Measurements from ENCODE around the gene F7. TPM values are rescaled to one million over a fixed set of nuclear protein-coding genes. Genes with fewer than 3 reads are reported as not detected.

Gene F7
- total RNA-seq, 1 experiment from 2014 or later = 0.26 TPM

DNA sequence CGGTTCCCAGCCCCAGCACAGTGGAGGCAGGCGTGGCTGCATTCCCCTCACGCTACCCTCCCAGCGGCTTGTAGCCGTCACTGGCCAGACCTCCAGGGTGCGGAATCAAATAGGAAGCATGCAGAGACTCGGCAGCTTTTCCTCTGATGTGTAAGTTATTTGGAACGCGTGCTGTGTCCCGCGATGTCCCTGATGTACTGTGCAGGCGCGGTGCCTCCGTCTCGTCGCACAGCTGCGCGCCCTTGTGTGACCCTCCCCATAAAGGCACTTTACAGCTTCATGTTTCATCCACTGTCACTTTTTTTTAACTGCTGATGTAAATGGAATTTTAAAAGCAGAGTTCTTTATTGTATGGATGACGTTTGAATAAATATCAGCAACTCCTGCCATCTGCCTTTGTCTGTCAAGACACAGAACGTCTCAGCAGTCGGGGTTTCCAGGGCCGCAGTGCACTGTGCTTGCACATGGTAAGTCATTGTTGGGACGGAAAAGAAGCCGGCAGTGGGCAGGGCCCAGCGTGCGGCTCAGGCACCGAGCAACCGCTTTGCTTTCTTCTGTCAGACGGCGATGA, 7.3 kb upstream of the F7 start:
- peaks cover 3% of the 10 kb centered on the region; the same call in 1 of the 2 replicates for H3K4me1 Mint-ChIP-seq
- no peak overlapping the region for H3K4me3 Mint-ChIP-seq
- DNase-seq (ENCODE audit: low spot score) = no peak
- H3K36me3 Mint-ChIP-seq = no peaks in the 10 kb centered on the region
- H3K27ac Mint-ChIP-seq = peak overlapping the region; percentile 30
- ATAC-seq = no peak
- no peaks in the 10 kb centered on the region for H3K9me3 Mint-ChIP-seq
- ChIA-PET POLR2A (no interaction called here), CTCF (interaction anchor here (1.2 to 1.4 kb wide), 2 partner anchors 8 to 69 kb away, joined by 4 to 5 read pairs; no protein-coding TSS in a partner anchor)
- no peaks in the 10 kb centered on the region for H3K27me3 Mint-ChIP-seq (ENCODE audit: low read depth)
- TF ChIP-seq, protein P1, sequence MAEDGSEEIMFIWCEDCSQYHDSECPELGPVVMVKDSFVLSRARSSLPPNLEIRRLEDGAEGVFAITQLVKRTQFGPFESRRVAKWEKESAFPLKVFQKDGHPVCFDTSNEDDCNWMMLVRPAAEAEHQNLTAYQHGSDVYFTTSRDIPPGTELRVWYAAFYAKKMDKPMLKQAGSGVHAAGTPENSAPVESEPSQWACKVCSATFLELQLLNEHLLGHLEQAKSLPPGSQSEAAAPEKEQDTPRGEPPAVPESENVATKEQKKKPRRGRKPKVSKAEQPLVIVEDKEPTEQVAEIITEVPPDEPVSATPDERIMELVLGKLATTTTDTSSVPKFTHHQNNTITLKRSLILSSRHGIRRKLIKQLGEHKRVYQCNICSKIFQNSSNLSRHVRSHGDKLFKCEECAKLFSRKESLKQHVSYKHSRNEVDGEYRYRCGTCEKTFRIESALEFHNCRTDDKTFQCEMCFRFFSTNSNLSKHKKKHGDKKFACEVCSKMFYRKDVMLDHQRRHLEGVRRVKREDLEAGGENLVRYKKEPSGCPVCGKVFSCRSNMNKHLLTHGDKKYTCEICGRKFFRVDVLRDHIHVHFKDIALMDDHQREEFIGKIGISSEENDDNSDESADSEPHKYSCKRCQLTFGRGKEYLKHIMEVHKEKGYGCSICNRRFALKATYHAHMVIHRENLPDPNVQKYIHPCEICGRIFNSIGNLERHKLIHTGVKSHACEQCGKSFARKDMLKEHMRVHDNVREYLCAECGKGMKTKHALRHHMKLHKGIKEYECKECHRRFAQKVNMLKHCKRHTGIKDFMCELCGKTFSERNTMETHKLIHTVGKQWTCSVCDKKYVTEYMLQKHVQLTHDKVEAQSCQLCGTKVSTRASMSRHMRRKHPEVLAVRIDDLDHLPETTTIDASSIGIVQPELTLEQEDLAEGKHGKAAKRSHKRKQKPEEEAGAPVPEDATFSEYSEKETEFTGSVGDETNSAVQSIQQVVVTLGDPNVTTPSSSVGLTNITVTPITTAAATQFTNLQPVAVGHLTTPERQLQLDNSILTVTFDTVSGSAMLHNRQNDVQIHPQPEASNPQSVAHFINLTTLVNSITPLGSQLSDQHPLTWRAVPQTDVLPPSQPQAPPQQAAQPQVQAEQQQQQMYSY (CRISPR knock-in tag; IDR thresholded peaks at IDR 0.05) = no peak
- TF ChIP-seq SOX15 (CRISPR knock-in tag; IDR thresholded peaks at IDR 0.05) (no peak), GTF2I (CRISPR knock-in tag; conservative IDR thresholded peaks at IDR 0.05) (no peak)
- TF ChIP-seq, protein P2, sequence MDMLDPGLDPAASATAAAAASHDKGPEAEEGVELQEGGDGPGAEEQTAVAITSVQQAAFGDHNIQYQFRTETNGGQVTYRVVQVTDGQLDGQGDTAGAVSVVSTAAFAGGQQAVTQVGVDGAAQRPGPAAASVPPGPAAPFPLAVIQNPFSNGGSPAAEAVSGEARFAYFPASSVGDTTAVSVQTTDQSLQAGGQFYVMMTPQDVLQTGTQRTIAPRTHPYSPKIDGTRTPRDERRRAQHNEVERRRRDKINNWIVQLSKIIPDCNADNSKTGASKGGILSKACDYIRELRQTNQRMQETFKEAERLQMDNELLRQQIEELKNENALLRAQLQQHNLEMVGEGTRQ (CRISPR knock-in tag; IDR thresholded peaks at IDR 0.05) = no peak
- TF ChIP-seq, protein P3, sequence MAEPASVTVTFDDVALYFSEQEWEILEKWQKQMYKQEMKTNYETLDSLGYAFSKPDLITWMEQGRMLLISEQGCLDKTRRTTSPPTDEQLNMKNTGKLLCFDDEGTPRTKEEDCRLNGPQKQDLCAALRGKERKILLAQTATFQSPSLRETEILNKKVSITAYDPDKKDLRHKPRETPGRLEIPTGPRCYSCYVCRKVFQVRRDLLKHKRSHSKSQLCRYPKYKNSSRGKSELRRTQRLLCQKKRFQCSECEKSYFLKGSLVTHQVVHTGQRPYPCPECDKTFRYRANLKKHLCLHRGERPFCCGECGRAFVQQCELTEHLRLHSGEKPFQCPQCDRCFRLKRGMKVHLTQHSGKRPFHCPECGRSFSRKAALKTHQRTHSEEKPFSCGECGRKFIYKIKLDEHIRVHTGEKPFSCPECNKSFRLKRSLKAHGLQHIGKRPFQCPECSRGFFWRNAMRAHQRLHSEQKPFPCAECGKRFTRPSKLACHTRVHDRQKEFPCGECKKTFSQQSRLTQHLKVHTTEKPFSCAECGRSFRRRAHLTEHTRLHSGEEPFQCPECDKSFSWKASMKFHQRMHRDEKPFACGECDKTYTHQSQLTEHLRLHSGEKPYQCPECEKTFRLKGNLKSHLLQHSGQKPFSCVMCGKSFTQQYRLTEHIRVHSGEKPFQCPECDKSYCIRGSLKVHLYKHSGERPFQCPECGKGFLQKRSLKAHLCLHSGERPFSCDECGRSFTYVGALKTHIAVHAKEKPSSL (CRISPR knock-in tag; conservative IDR thresholded peaks at IDR 0.05) = no peak

DNA sequence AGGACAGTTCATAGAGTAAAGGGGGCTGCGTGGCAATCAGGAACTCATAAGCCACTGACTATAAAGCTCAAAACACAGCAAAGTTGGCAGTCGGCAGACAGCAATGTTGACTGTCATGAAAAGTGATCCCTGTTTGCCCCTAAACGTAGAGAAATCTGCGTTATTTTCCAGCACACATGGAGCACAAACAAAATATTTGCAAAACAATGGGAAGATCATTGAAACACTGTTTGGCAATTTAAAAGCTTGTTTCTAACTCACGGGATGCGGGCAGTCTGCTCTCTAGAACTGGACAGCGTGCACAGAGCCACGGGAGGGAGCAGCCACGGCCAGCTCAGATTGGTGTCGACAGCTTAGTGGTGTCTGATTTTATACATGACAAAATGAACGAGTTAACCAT, 6.4 kb upstream of the F7 start:
- ChIA-PET POLR2A (no interaction called here), CTCF (interaction anchor here (1.1 to 1.4 kb wide), 4 partner anchors 9 to 129 kb away, joined by 3 to 8 read pairs (median 4); no protein-coding TSS in a partner anchor)
- no peak for DNase-seq (ENCODE audit: low spot score)
- Mint-ChIP-seq H3K27me3 (ENCODE audit: low read depth) (no peaks in the 10 kb centered on the region), H3K4me1 (peaks cover 3% of the 10 kb centered on the region; the same call in 1 of the 2 replicates), H3K27ac (no peak overlapping the region; the same call in 1 of the 2 replicates), H3K36me3 (no peaks in the 10 kb centered on the region), H3K9me3 (no peaks in the 10 kb centered on the region), H3K4me3 (no peak overlapping the region)
- no peak for ATAC-seq
- TF ChIP-seq GRHL2 (CRISPR knock-in tag; IDR thresholded peaks at IDR 0.05; ENCODE audit: insufficient replicate concordance, severe bottlenecking) = no peak
- no peak for TF ChIP-seq JUN (CRISPR knock-in tag; IDR thresholded peaks at IDR 0.05)
- TF ChIP-seq ZNF423 (CRISPR knock-in tag; IDR thresholded peaks at IDR 0.05) = no peak
- no peak for TF ChIP-seq ZBTB21 (CRISPR knock-in tag; IDR thresholded peaks at IDR 0.05; ENCODE audit: borderline replicate concordance)
- no peak for TF ChIP-seq TEAD4 (CRISPR knock-in tag; IDR thresholded peaks at IDR 0.05)
- no peak for TF ChIP-seq TEAD1 (CRISPR knock-in tag; IDR thresholded peaks at IDR 0.05)
- TF ChIP-seq, protein P4, sequence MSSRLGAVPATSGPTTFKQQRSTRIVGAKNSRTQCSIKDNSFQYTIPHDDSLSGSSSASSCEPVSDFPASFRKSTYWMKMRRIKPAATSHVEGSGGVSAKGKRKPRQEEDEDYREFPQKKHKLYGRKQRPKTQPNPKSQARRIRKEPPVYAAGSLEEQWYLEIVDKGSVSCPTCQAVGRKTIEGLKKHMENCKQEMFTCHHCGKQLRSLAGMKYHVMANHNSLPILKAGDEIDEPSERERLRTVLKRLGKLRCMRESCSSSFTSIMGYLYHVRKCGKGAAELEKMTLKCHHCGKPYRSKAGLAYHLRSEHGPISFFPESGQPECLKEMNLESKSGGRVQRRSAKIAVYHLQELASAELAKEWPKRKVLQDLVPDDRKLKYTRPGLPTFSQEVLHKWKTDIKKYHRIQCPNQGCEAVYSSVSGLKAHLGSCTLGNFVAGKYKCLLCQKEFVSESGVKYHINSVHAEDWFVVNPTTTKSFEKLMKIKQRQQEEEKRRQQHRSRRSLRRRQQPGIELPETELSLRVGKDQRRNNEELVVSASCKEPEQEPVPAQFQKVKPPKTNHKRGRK (CRISPR knock-in tag; IDR thresholded peaks at IDR 0.05; ENCODE audit: borderline replicate concordance) = no peak
- TF ChIP-seq, protein P5, sequence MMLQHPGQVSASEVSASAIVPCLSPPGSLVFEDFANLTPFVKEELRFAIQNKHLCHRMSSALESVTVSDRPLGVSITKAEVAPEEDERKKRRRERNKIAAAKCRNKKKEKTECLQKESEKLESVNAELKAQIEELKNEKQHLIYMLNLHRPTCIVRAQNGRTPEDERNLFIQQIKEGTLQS (CRISPR knock-in tag; conservative IDR thresholded peaks at IDR 0.05) = no peak
- no peak for TF ChIP-seq ZNF138 (CRISPR knock-in tag; conservative IDR thresholded peaks at IDR 0.05)
- TF ChIP-seq, protein P6, sequence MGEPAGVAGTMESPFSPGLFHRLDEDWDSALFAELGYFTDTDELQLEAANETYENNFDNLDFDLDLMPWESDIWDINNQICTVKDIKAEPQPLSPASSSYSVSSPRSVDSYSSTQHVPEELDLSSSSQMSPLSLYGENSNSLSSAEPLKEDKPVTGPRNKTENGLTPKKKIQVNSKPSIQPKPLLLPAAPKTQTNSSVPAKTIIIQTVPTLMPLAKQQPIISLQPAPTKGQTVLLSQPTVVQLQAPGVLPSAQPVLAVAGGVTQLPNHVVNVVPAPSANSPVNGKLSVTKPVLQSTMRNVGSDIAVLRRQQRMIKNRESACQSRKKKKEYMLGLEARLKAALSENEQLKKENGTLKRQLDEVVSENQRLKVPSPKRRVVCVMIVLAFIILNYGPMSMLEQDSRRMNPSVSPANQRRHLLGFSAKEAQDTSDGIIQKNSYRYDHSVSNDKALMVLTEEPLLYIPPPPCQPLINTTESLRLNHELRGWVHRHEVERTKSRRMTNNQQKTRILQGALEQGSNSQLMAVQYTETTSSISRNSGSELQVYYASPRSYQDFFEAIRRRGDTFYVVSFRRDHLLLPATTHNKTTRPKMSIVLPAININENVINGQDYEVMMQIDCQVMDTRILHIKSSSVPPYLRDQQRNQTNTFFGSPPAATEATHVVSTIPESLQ (CRISPR knock-in tag; IDR thresholded peaks at IDR 0.05) = no peak
- TF ChIP-seq CREM (CRISPR knock-in tag; IDR thresholded peaks at IDR 0.05) = no peak
- TF ChIP-seq, protein P7, sequence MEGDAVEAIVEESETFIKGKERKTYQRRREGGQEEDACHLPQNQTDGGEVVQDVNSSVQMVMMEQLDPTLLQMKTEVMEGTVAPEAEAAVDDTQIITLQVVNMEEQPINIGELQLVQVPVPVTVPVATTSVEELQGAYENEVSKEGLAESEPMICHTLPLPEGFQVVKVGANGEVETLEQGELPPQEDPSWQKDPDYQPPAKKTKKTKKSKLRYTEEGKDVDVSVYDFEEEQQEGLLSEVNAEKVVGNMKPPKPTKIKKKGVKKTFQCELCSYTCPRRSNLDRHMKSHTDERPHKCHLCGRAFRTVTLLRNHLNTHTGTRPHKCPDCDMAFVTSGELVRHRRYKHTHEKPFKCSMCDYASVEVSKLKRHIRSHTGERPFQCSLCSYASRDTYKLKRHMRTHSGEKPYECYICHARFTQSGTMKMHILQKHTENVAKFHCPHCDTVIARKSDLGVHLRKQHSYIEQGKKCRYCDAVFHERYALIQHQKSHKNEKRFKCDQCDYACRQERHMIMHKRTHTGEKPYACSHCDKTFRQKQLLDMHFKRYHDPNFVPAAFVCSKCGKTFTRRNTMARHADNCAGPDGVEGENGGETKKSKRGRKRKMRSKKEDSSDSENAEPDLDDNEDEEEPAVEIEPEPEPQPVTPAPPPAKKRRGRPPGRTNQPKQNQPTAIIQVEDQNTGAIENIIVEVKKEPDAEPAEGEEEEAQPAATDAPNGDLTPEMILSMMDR (IDR thresholded peaks at IDR 0.05) = no peak
- no peak for TF ChIP-seq ZNF219 (CRISPR knock-in tag; IDR thresholded peaks at IDR 0.05; ENCODE audit: borderline replicate concordance)
- no peak for TF ChIP-seq NFE2L1 (CRISPR knock-in tag; IDR thresholded peaks at IDR 0.05)
- no peak for TF ChIP-seq TP53 (CRISPR knock-in tag; IDR thresholded peaks at IDR 0.05)
- TF ChIP-seq MXD4 (CRISPR knock-in tag; IDR thresholded peaks at IDR 0.05; ENCODE audit: borderline replicate concordance) = no peak
- TF ChIP-seq, protein P8, sequence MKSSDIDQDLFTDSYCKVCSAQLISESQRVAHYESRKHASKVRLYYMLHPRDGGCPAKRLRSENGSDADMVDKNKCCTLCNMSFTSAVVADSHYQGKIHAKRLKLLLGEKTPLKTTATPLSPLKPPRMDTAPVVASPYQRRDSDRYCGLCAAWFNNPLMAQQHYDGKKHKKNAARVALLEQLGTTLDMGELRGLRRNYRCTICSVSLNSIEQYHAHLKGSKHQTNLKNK (CRISPR knock-in tag; IDR thresholded peaks at IDR 0.05) = no peak
- no peak for TF ChIP-seq NFYB (CRISPR knock-in tag; conservative IDR thresholded peaks at IDR 0.05; ENCODE audit: low read depth)

Data from WTC11 (cell line).